Measurements from ENCODE around the gene DNAJB13. TPM values are rescaled to one million over a fixed set of nuclear protein-coding genes. Genes with fewer than 3 reads are reported as not detected.

The DNAJB13 gene
- total RNA-seq, 1 experiment from 2014 or later = 0.24 TPM

GRCh38 chr11:74017631-74018030 is 66.8 kb downstream of the DNAJB13 start (continued):
- TF ChIP-seq, protein P1, sequence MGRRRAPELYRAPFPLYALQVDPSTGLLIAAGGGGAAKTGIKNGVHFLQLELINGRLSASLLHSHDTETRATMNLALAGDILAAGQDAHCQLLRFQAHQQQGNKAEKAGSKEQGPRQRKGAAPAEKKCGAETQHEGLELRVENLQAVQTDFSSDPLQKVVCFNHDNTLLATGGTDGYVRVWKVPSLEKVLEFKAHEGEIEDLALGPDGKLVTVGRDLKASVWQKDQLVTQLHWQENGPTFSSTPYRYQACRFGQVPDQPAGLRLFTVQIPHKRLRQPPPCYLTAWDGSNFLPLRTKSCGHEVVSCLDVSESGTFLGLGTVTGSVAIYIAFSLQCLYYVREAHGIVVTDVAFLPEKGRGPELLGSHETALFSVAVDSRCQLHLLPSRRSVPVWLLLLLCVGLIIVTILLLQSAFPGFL (CRISPR knock-in tag; IDR thresholded peaks at IDR 0.05; ENCODE audit: borderline replicate concordance) = no peak
- TF ChIP-seq, protein P2, sequence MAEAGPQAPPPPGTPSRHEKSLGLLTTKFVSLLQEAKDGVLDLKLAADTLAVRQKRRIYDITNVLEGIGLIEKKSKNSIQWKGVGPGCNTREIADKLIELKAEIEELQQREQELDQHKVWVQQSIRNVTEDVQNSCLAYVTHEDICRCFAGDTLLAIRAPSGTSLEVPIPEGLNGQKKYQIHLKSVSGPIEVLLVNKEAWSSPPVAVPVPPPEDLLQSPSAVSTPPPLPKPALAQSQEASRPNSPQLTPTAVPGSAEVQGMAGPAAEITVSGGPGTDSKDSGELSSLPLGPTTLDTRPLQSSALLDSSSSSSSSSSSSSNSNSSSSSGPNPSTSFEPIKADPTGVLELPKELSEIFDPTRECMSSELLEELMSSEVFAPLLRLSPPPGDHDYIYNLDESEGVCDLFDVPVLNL (CRISPR knock-in tag; IDR thresholded peaks at IDR 0.05; ENCODE audit: borderline replicate concordance, low read depth) = no peak
- TF ChIP-seq RELA (CRISPR knock-in tag; IDR thresholded peaks at IDR 0.05; ENCODE audit: borderline replicate concordance) (no peak), NR1H2 (CRISPR knock-in tag; IDR thresholded peaks at IDR 0.05) (no peak), ZNF671 (CRISPR knock-in tag; IDR thresholded peaks at IDR 0.05) (no peak), AFF4 (CRISPR knock-in tag; IDR thresholded peaks at IDR 0.05; ENCODE audit: borderline replicate concordance) (no peak), ZNF232 (CRISPR knock-in tag; IDR thresholded peaks at IDR 0.05) (no peak), ZNF263 (CRISPR knock-in tag; IDR thresholded peaks at IDR 0.05; ENCODE audit: low read depth) (no peak), ZNF138 (CRISPR knock-in tag; conservative IDR thresholded peaks at IDR 0.05) (no peak), MYBL2 (CRISPR knock-in tag; IDR thresholded peaks at IDR 0.05) (no peak), SMAD4 (CRISPR knock-in tag; IDR thresholded peaks at IDR 0.05) (no peak)
- TF ChIP-seq, protein P3, sequence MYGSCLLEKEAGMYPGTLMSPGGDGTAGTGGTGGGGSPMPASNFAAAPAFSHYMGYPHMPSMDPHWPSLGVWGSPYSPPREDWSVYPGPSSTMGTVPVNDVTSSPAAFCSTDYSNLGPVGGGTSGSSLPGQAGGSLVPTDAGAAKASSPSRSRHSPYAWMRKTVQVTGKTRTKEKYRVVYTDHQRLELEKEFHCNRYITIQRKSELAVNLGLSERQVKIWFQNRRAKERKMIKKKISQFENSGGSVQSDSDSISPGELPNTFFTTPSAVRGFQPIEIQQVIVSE (CRISPR knock-in tag; IDR thresholded peaks at IDR 0.05; ENCODE audit: borderline replicate concordance) = no peak

DNA sequence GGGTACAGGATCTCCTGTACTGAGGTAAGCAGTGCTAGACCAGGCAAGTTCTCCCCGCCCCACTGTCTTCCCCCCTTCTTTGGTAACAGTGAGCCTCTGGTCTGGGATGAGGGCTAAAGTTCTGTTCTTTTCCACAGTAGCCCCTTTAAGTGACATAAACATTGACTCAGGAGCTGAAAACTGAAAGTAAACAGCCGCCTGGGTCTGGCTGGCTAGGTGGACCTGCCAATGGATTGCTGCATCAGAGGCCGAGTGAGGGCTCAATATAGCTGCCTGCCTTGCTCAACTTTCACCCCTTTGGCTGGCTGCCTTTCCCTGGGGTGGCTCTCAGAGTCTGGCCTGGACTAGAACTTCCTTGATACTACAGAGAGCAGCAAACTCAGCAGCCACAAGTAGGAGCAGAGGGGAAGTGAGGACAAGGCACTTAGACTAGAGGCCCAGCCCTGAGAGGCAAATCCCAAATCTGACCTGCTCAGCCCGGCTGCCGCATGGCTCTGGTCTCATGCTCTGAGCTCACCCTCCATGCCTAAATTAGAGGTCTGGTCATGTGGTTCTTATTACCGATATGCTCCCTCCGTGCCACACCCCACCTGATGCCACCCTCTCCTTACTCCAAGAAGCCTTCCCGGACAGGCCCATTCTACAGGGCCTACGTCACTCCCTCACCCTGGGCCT is 67.6 kb downstream of the DNAJB13 start:
- TF ChIP-seq, protein P1 (CRISPR knock-in tag; IDR thresholded peaks at IDR 0.05; ENCODE audit: borderline replicate concordance) = no peak
- TF ChIP-seq STAT6 (CRISPR knock-in tag; conservative IDR thresholded peaks at IDR 0.05; ENCODE audit: low read depth) (no peak), NFE2L1 (CRISPR knock-in tag; IDR thresholded peaks at IDR 0.05) (no peak), ESRRA (CRISPR knock-in tag; IDR thresholded peaks at IDR 0.05; ENCODE audit: borderline replicate concordance) (no peak), GABPB1 (CRISPR knock-in tag; IDR thresholded peaks at IDR 0.05) (peak; percentile 49)
- peaks cover 4% of the 10 kb centered on the region for H3K36me3 Mint-ChIP-seq
- ChIA-PET POLR2A (interaction anchor here (0.7 kb wide), 1 partner anchor 763 kb away, joined by 4 read pairs; no protein-coding TSS in a partner anchor), CTCF (no interaction called here)
- ATAC-seq (no peak), DNase-seq (ENCODE audit: low spot score) (no peak)
- no peaks in the 10 kb centered on the region for H3K9me3 Mint-ChIP-seq
- no peaks in the 10 kb centered on the region for H3K27me3 Mint-ChIP-seq (ENCODE audit: low read depth)
- no peaks in the 10 kb centered on the region for H3K4me1 Mint-ChIP-seq
- H3K27ac Mint-ChIP-seq = no peak overlapping the region
- no peak overlapping the region for H3K4me3 Mint-ChIP-seq

All from WTC11 (cell line).